Stimulated activated memory B cell treated with anti-CD40 and anti-IgM and Interleukin-4, amounts not matched to agents 10 μg/mL and 1 μg/mL and 100 μg/mL, for 72 hours (primary cell): Measurements from ENCODE around the gene ENPEP.

Experiments
- ATAC-seq: fragments of 150-1000 bp; cut with Tn5 transposase; 2 replicates; pipeline ENCODE4 v1.10.0; 2021
- H3K27ac Mint-ChIP-seq: one replicate; pipeline ENCODE4 v1.8.0; 2022; ENCODE audit warnings: mild to moderate bottlenecking, mixed read lengths
- H3K27me3 Mint-ChIP-seq: one replicate; pipeline ENCODE4 v1.8.0; 2022; ENCODE audit warnings: mixed read lengths
- H3K36me3 Mint-ChIP-seq: one replicate; pipeline ENCODE4 v1.8.0; 2022; ENCODE audit warnings: mixed read lengths
- H3K4me1 Mint-ChIP-seq: one replicate; pipeline ENCODE4 v1.8.0; 2022; ENCODE audit warnings: mixed read lengths
- H3K4me3 Mint-ChIP-seq: one replicate; pipeline ENCODE4 v1.8.0; 2022; ENCODE audit warnings: mild to moderate bottlenecking, moderate library complexity, mixed read lengths
- H3K9me3 Mint-ChIP-seq: one replicate; pipeline ENCODE4 v1.8.0; 2022; ENCODE audit warnings: mixed read lengths

The ENPEP gene

GRCh38 chr4:110499126-110499525 is 23.2 kb downstream of the ENPEP start:
- ATAC-seq, result no peak
- Mint-ChIP-seq H3K27ac (no peak overlapping the region), H3K4me1 (no peaks in the 10 kb centered on the region), H3K36me3 (no peaks in the 10 kb centered on the region), H3K4me3 (no peak overlapping the region), H3K9me3 (no peaks in the 10 kb centered on the region), H3K27me3 (no peaks in the 10 kb centered on the region)

GRCh38 chr4:110501826-110502225 is 25.9 kb downstream of the ENPEP start:
- no peak overlapping the region for H3K27ac Mint-ChIP-seq
- ATAC-seq, result no peak

GRCh38 chr4:110503270-110504083 is 27.5 kb downstream of the ENPEP start:
- Mint-ChIP-seq H3K27me3 (peaks cover 14% of the 10 kb centered on the region), H3K9me3 (no peaks in the 10 kb centered on the region), H3K4me3 (no peak overlapping the region), H3K27ac (no peak overlapping the region), H3K36me3 (no peaks in the 10 kb centered on the region), H3K4me1 (no peaks in the 10 kb centered on the region)
- peak; percentile 20 for ATAC-seq

More at GRCh38 chr4:110501826-110502225, 25.9 kb downstream of the ENPEP start:
- no peak overlapping the region for H3K4me3 Mint-ChIP-seq
- H3K4me1 Mint-ChIP-seq, result no peaks in the 10 kb centered on the region
- peaks cover 14% of the 10 kb centered on the region for H3K27me3 Mint-ChIP-seq
- no peaks in the 10 kb centered on the region for H3K9me3 Mint-ChIP-seq
- H3K36me3 Mint-ChIP-seq, result no peaks in the 10 kb centered on the region

GRCh38 chr4:110504084-110504435 is 28.1 kb downstream of the ENPEP start:
- Mint-ChIP-seq H3K36me3 (no peaks in the 10 kb centered on the region), H3K27me3 (peaks cover 14% of the 10 kb centered on the region), H3K4me1 (no peaks in the 10 kb centered on the region), H3K27ac (no peak overlapping the region), H3K9me3 (no peaks in the 10 kb centered on the region), H3K4me3 (no peak overlapping the region)
- ATAC-seq, result peak; percentile 31

GRCh38 chr4:110505440-110505839 is 29.5 kb downstream of the ENPEP start:
- Mint-ChIP-seq H3K9me3 (no peaks in the 10 kb centered on the region), H3K27me3 (peaks cover 14% of the 10 kb centered on the region), H3K4me3 (no peak overlapping the region), H3K4me1 (no peaks in the 10 kb centered on the region), H3K36me3 (no peaks in the 10 kb centered on the region), H3K27ac (no peak overlapping the region)
- no peak for ATAC-seq

GRCh38 chr4:110508827-110509710 is 33.1 kb downstream of the ENPEP start:
- no peak overlapping the region for H3K4me3 Mint-ChIP-seq
- no peaks in the 10 kb centered on the region for H3K4me1 Mint-ChIP-seq
- H3K27me3 Mint-ChIP-seq, result peaks cover 14% of the 10 kb centered on the region
- no peaks in the 10 kb centered on the region for H3K36me3 Mint-ChIP-seq
- H3K9me3 Mint-ChIP-seq, result no peaks in the 10 kb centered on the region
- ATAC-seq, result no peak
- no peak overlapping the region for H3K27ac Mint-ChIP-seq

- no peak for ATAC-seq
- H3K36me3 Mint-ChIP-seq, result no peaks in the 10 kb centered on the region
- peaks cover 8% of the 10 kb centered on the region for H3K27me3 Mint-ChIP-seq
- no peak overlapping the region for H3K27ac Mint-ChIP-seq
- no peaks in the 10 kb centered on the region for H3K4me1 Mint-ChIP-seq
- no peak overlapping the region for H3K4me3 Mint-ChIP-seq
- no peaks in the 10 kb centered on the region for H3K9me3 Mint-ChIP-seq
Observed at GRCh38 chr4:110510277-110510676, 34.3 kb downstream of the ENPEP start.

GRCh38 chr4:110510955-110511544 is 35.1 kb downstream of the ENPEP start:
- no peaks in the 10 kb centered on the region for H3K27me3 Mint-ChIP-seq
- peaks cover 6% of the 10 kb centered on the region for H3K4me1 Mint-ChIP-seq
- H3K9me3 Mint-ChIP-seq, result no peaks in the 10 kb centered on the region
- H3K36me3 Mint-ChIP-seq, result no peaks in the 10 kb centered on the region
- H3K27ac Mint-ChIP-seq, result no peak overlapping the region
- H3K4me3 Mint-ChIP-seq, result no peak overlapping the region
- ATAC-seq, result no peak

GRCh38 chr4:110512901-110513300 is 36.9 kb downstream of the ENPEP start:
- H3K9me3 Mint-ChIP-seq, result no peaks in the 10 kb centered on the region
- H3K4me3 Mint-ChIP-seq, result no peak overlapping the region
- ATAC-seq, result no peak
- no peaks in the 10 kb centered on the region for H3K27me3 Mint-ChIP-seq
- no peaks in the 10 kb centered on the region for H3K36me3 Mint-ChIP-seq
- H3K27ac Mint-ChIP-seq, result no peak overlapping the region
- peaks cover 12% of the 10 kb centered on the region for H3K4me1 Mint-ChIP-seq

GRCh38 chr4:110514889-110515479 is 39.0 kb downstream of the ENPEP start:
- peaks cover 3% of the 10 kb centered on the region for H3K27me3 Mint-ChIP-seq
- H3K27ac Mint-ChIP-seq, result no peak overlapping the region
- H3K9me3 Mint-ChIP-seq, result no peaks in the 10 kb centered on the region
- peaks cover 12% of the 10 kb centered on the region for H3K4me1 Mint-ChIP-seq
- no peak overlapping the region for H3K4me3 Mint-ChIP-seq
- H3K36me3 Mint-ChIP-seq, result no peaks in the 10 kb centered on the region
- ATAC-seq, result no peak

- Mint-ChIP-seq H3K4me1 (peaks cover 12% of the 10 kb centered on the region), H3K36me3 (no peaks in the 10 kb centered on the region), H3K27me3 (peaks cover 10% of the 10 kb centered on the region), H3K4me3 (peak overlapping the region; percentile 81), H3K9me3 (no peaks in the 10 kb centered on the region), H3K27ac (no peak overlapping the region)
- ATAC-seq, result no peak
Observed at GRCh38 chr4:110515676-110516075, 39.7 kb downstream of the ENPEP start.

GRCh38 chr4:110516106-110516922 is 40.4 kb downstream of the ENPEP start:
- Mint-ChIP-seq H3K4me3 (peak overlapping the region; percentile 81), H3K4me1 (peaks cover 12% of the 10 kb centered on the region), H3K9me3 (no peaks in the 10 kb centered on the region), H3K27me3 (peaks cover 15% of the 10 kb centered on the region), H3K36me3 (no peaks in the 10 kb centered on the region), H3K27ac (peak overlapping the region; percentile 34)
- peak; percentile 80 for ATAC-seq

GRCh38 chr4:110518889-110519490 is 43.0 kb downstream of the ENPEP start:
- no peaks in the 10 kb centered on the region for H3K9me3 Mint-ChIP-seq
- H3K27me3 Mint-ChIP-seq, result peaks cover 41% of the 10 kb centered on the region
- peaks cover 12% of the 10 kb centered on the region for H3K4me1 Mint-ChIP-seq
- H3K36me3 Mint-ChIP-seq, result no peaks in the 10 kb centered on the region
- ATAC-seq, result no peak
- no peak overlapping the region for H3K27ac Mint-ChIP-seq
- no peak overlapping the region for H3K4me3 Mint-ChIP-seq

- no peaks in the 10 kb centered on the region for H3K36me3 Mint-ChIP-seq
- no peak overlapping the region for H3K4me3 Mint-ChIP-seq
- no peak for ATAC-seq
- H3K27me3 Mint-ChIP-seq, result peaks cover 48% of the 10 kb centered on the region
- H3K9me3 Mint-ChIP-seq, result no peaks in the 10 kb centered on the region
- peaks cover 6% of the 10 kb centered on the region for H3K4me1 Mint-ChIP-seq
- no peak overlapping the region for H3K27ac Mint-ChIP-seq
Observed at GRCh38 chr4:110520886-110521285, 44.9 kb downstream of the ENPEP start.
